HG03457 (cell line): ENCODE measurements around the gene SNAP91.
"Not testable (repeated sequence)": the region's sequence is repeated elsewhere in the genome, so short reads cannot be mapped to it uniquely, and the experiment has no call there.

Experiments used
- ATAC-seq: cut with Tn5 transposase; IDR thresholded peaks from one replicate; pipeline ENCODE4 v1.9.1; 2021; ENCODE audit warnings: moderate number of reproducible peaks; ENCODE audit not compliant: unreplicated experiment

The SNAP91 gene

GRCh38 chr6:83708970-83709747 is at the start of gene SNAP91:
TSS of gene SNAP91 (minus strand) at chr6:83709101. CDS start at chr6:83707927, 1,174 bp downstream.
- no peak for ATAC-seq

GRCh38 chr6:83758533-83758932 is 49.6 kb upstream of the SNAP91 start:
- no peak for ATAC-seq

GRCh38 chr6:83757021-83757420 is 48.1 kb upstream of the SNAP91 start:
- ATAC-seq: no peak

GRCh38 chr6:83756565-83756964 is 47.7 kb upstream of the SNAP91 start:
- ATAC-seq: no peak

- not testable (repeated sequence) for ATAC-seq
Observed at GRCh38 chr6:83752375-83752774, 43.5 kb upstream of the SNAP91 start.

- no peak for ATAC-seq
Observed at GRCh38 chr6:83741089-83741488, 32.2 kb upstream of the SNAP91 start.

GRCh38 chr6:83735461-83735860 is 26.6 kb upstream of the SNAP91 start:
- no peak for ATAC-seq

GRCh38 chr6:83729871-83730270 is 21.0 kb upstream of the SNAP91 start:
- ATAC-seq: no peak

GRCh38 chr6:83722876-83723275 is 14.0 kb upstream of the SNAP91 start:
- ATAC-seq: no peak

GRCh38 chr6:83717809-83718208 is 8.9 kb upstream of the SNAP91 start:
- ATAC-seq: no peak

- no peak for ATAC-seq
Observed at GRCh38 chr6:83711958-83712357, 3.1 kb upstream of the SNAP91 start.

- no peak for ATAC-seq
Observed at GRCh38 chr6:83709748-83710050, 798 bp upstream of the SNAP91 start.

- ATAC-seq: no peak
Observed at GRCh38 chr6:83708546-83708969, 343 bp downstream of the SNAP91 start.

GRCh38 chr6:83707829-83708545 is 914 bp downstream of the SNAP91 start:
- no peak for ATAC-seq

- ATAC-seq: no peak
Observed at GRCh38 chr6:83702749-83703148, 6.2 kb downstream of the SNAP91 start.

- ATAC-seq: no peak
Observed at GRCh38 chr6:83702077-83702476, 6.8 kb downstream of the SNAP91 start.

- ATAC-seq: no peak
Observed at GRCh38 chr6:83696674-83697073, 12.2 kb downstream of the SNAP91 start.

- ATAC-seq: no peak
Observed at GRCh38 chr6:83685481-83685880, 23.4 kb downstream of the SNAP91 start.

GRCh38 chr6:83677791-83678190 is 31.1 kb downstream of the SNAP91 start:
- ATAC-seq: no peak

- no peak for ATAC-seq
Observed at GRCh38 chr6:83637953-83638352, 70.9 kb downstream of the SNAP91 start.

- no peak for ATAC-seq
Observed at GRCh38 chr6:83636800-83637199, 72.1 kb downstream of the SNAP91 start.

- ATAC-seq: no peak
Observed at GRCh38 chr6:83633609-83634008, 75.3 kb downstream of the SNAP91 start.
